Smooth muscle cell (in vitro differentiated cells): Measurements from ENCODE around the gene PIGM. TPM values are rescaled to one million over a fixed set of nuclear protein-coding genes. Genes with fewer than 3 reads are reported as not detected.

ENCODE experiments used
- DNase-seq: peaks from one replicate; lab custom pipeline; 2025; ENCODE audit not compliant: unreplicated experiment; lab: John Stamatoyannopoulos, UW
- H2AFZ ChIP-seq: fragments of 200-600 bp; sonication (generic); 2 replicates; pipeline ENCODE4 v1.6.0; 2016; ENCODE audit warnings: antibody characterized with exemption, low read depth, mild to moderate bottlenecking
- H3F3A ChIP-seq: fragments of 200-600 bp; sonication (generic); 2 replicates; pipeline ENCODE4 v1.6.0; 2017; ENCODE audit warnings: antibody characterized with exemption, low read depth
- H3K27ac ChIP-seq: fragments of 200-600 bp; sonication (generic); 2 replicates; pipeline ENCODE4 v1.5.1; 2016; ENCODE audit warnings: low read depth, mild to moderate bottlenecking
- H3K27me3 ChIP-seq: fragments of 200-600 bp; sonication (generic); 2 replicates; pipeline ENCODE4 v1.6.1; 2016; ENCODE audit warnings: low read depth, mild to moderate bottlenecking
- H3K36me3 ChIP-seq: fragments of 200-600 bp; sonication (generic); 2 replicates; pipeline ENCODE4 v1.5.1; 2016; ENCODE audit warnings: low read depth
- H3K4me1 ChIP-seq: fragments of 200-600 bp; sonication (generic); 2 replicates; pipeline ENCODE4 v1.5.1; 2016; ENCODE audit warnings: low read depth
- H3K4me2 ChIP-seq: fragments of 200-600 bp; sonication (generic); 2 replicates; pipeline ENCODE4 v1.6.0; 2016; ENCODE audit warnings: mild to moderate bottlenecking
- H3K4me3 ChIP-seq: fragments of 200-600 bp; sonication (generic); 2 replicates; pipeline ENCODE4 v1.5.1; 2016; ENCODE audit warnings: mild to moderate bottlenecking
- H3K79me2 ChIP-seq: fragments of 200-600 bp; sonication (generic); 2 replicates; pipeline ENCODE4 v1.6.0; 2016; ENCODE audit warnings: low read depth, mild to moderate bottlenecking
- H3K9ac ChIP-seq: fragments of 200-600 bp; sonication (generic); 2 replicates; pipeline ENCODE4 v1.6.0; 2016; ENCODE audit warnings: low read depth
- H3K9me3 ChIP-seq: fragments of 200-600 bp; sonication (generic); replicated peaks from 2 replicates; pipeline ENCODE4 v1.5.1; 2016; ENCODE audit warnings: low read depth
- H4K20me1 ChIP-seq: fragments of 200-600 bp; sonication (generic); 2 replicates; pipeline ENCODE4 v1.6.0; 2016; ENCODE audit warnings: low read depth
- WGBS: methylation state at CpG from one replicate; pipeline ENCODE4 v1.1.7; 2016; ENCODE audit warnings: low lambda C conversion rate; 5-methylcytosine and 5-hydroxymethylcytosine counted together
- polyA plus RNA-seq: library from polyadenylated mRNA; unstranded; fragments of >200 nt; fragmentation: Nextera tagmentation; extraction: Ambion mirVana; gene quantifications from 2 replicates; pipeline ENCODE4 v1.2.1, GENCODE V29; 2016
- total RNA-seq: library from RNA; depleted of rRNA; stranded (reverse); fragments of >200 nt; gene quantifications from 2 replicates; pipeline ENCODE4 v1.2.3, GENCODE V29; 2014
- TF ChIP-seq, protein P1 (sequence below): fragments of 200-600 bp; sonication (generic); IDR thresholded peaks from 2 replicates; pipeline ENCODE4 v1.5.1; 2017; ENCODE audit warnings: borderline replicate concordance, mild to moderate bottlenecking, antibody characterized with exemption; ENCODE audit not compliant: insufficient read depth, poor library complexity, severe bottlenecking

PIGM gene
- total and polyA plus RNA-seq, 2 experiments from 2014 or later, result 3.0 to 5.2 TPM

DNA sequence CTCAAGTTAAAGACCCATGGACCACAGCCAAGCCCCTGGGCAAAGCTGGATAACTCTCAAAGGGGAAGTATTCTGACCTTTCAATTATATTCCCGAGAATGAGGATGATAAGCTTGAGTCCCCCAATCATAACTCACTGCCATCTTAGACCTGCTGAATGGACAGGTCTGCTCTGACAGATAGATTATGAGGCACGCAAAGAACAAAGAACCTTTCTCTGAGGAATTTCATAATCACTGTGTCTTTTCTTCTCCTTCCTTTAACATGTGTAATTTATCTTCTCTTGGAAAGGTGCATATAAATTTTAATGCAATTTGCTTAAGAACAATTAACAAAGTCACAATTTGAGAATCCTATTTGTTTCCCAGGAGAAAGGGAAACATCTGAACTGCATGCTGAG lies 22.0 kb downstream of the PIGM start:
- H3K4me3 ChIP-seq, result no peak overlapping the region
- no peak overlapping the region for H3K4me2 ChIP-seq
- H3F3A ChIP-seq, result no peaks in the 10 kb centered on the region
- H4K20me1 ChIP-seq, result no peaks in the 10 kb centered on the region
- no peak overlapping the region for H3K9ac ChIP-seq
- H3K27me3 ChIP-seq, result peaks cover 24% of the 10 kb centered on the region
- DNase-seq, result no peak
- 50% methylated on average over 2 of the region's 2 CpGs for WGBS
- TF ChIP-seq, protein P1, sequence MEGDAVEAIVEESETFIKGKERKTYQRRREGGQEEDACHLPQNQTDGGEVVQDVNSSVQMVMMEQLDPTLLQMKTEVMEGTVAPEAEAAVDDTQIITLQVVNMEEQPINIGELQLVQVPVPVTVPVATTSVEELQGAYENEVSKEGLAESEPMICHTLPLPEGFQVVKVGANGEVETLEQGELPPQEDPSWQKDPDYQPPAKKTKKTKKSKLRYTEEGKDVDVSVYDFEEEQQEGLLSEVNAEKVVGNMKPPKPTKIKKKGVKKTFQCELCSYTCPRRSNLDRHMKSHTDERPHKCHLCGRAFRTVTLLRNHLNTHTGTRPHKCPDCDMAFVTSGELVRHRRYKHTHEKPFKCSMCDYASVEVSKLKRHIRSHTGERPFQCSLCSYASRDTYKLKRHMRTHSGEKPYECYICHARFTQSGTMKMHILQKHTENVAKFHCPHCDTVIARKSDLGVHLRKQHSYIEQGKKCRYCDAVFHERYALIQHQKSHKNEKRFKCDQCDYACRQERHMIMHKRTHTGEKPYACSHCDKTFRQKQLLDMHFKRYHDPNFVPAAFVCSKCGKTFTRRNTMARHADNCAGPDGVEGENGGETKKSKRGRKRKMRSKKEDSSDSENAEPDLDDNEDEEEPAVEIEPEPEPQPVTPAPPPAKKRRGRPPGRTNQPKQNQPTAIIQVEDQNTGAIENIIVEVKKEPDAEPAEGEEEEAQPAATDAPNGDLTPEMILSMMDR, result no peak
- H3K36me3 ChIP-seq, result no peaks in the 10 kb centered on the region
- H3K4me1 ChIP-seq, result no peaks in the 10 kb centered on the region
- H2AFZ ChIP-seq, result no peak overlapping the region
- no peaks in the 10 kb centered on the region for H3K9me3 ChIP-seq
- H3K79me2 ChIP-seq, result no peaks in the 10 kb centered on the region
- H3K27ac ChIP-seq, result no peak overlapping the region

DNA sequence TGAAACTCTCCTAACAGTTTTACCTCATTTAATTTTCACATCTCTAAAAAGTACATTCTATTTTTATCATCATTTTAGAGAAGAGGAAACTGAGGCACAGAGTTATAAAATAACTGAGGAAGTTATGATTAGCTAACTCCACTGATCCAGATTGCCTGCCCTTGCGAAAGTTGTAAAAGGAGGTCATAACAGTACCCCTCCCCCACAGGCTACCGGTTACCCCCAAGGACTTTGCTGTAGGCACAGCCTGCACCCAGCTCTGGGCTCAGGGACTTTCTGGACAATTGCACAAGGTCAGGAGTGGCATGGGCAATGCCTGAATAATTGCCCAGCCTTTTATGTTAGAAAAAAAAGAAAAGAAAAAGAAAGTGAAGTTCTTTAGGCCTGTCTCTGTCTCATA lies 22.7 kb downstream of the PIGM start:
- Histone ChIP-seq H3K79me2 (no peaks in the 10 kb centered on the region), H3F3A (no peaks in the 10 kb centered on the region), H2AFZ (no peak overlapping the region), H3K27ac (no peak overlapping the region), H3K36me3 (no peaks in the 10 kb centered on the region), H3K4me2 (no peak overlapping the region), H3K9ac (no peak overlapping the region), H3K4me1 (no peaks in the 10 kb centered on the region), H3K4me3 (no peak overlapping the region), H3K27me3 (peaks cover 24% of the 10 kb centered on the region), H4K20me1 (no peaks in the 10 kb centered on the region), H3K9me3 (no peaks in the 10 kb centered on the region)
- 76% methylated on average over 2 of the region's 2 CpGs for WGBS
- no peak for DNase-seq
- TF ChIP-seq, protein P1, result no peak

DNA sequence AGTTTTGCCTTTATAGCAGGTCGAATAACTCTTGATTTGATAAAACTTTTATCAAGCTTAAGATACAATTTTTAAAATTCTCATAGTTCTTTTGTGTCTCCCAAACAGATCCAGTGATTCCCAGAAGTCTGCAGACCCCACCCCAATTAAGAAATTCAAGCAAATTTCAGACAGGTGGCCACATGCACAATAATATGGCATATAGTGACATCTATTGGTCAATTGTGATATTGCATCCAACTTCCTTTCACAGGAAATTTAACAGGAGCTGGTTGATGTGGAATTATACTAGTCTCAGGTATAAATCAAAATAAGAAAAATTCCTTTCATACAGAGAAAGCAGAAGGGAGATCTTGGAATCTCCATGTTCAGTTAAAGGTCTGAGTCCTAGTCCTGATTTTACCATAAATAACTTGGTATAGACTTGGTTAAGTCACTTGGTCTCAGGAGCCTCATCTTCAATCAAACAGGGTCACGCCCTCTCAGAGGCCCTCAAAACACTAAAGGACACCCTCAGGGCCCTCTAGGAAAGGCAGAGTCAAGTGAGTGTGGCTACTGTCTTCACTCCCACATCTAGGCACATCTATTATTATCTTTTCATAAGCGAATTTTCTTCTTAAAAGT lies 24.1 kb downstream of the PIGM start:
- Histone ChIP-seq H4K20me1 (no peaks in the 10 kb centered on the region), H3K27ac (no peak overlapping the region), H3K36me3 (no peaks in the 10 kb centered on the region), H2AFZ (no peak overlapping the region), H3K4me2 (no peak overlapping the region), H3K79me2 (no peaks in the 10 kb centered on the region), H3K9ac (no peak overlapping the region), H3K4me3 (no peak overlapping the region), H3K27me3 (peaks cover 24% of the 10 kb centered on the region), H3F3A (no peaks in the 10 kb centered on the region), H3K9me3 (no peaks in the 10 kb centered on the region), H3K4me1 (no peaks in the 10 kb centered on the region)
- TF ChIP-seq, protein P1, result peak; percentile 84
- no peak for DNase-seq
- 60% methylated on average over 3 of the region's 3 CpGs for WGBS

DNA sequence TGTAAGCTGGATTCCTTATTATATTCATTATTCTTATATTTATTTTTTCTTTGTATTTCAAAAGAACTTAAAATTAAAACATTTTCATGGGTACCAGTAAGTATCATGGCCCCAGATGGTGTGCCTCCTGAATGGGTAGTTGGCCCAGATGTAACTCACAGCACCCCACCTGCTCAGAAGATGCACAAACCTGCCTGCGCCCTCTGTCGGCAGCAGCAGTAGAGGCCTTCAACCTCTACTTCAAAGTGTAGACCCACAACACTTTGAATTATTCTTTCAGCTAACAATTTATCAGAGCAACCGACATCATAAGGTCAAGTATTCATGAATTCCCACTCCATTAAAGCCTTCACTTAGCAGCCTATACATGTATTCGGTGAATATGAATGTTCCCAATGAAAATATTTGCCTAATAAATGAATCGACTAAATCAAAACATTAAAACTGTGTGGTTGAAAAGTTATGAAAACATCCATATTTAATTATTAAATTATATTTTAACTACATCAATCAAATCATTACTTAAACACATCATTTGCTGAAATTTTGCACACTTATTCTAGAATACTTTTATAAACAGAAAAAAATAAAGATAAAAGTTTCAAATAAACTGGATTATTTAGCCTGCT lies 25.4 kb downstream of the PIGM start:
- H4K20me1 ChIP-seq, result no peaks in the 10 kb centered on the region
- H3K36me3 ChIP-seq, result no peaks in the 10 kb centered on the region
- H3K9me3 ChIP-seq, result no peaks in the 10 kb centered on the region
- H3K79me2 ChIP-seq, result no peaks in the 10 kb centered on the region
- H3K4me2 ChIP-seq, result no peak overlapping the region
- no peaks in the 10 kb centered on the region for H3K4me1 ChIP-seq
- no peak overlapping the region for H3K4me3 ChIP-seq
- no peak overlapping the region for H3K9ac ChIP-seq
- no peak overlapping the region for H2AFZ ChIP-seq
- no peak overlapping the region for H3K27ac ChIP-seq
- WGBS, result 22% methylated on average over 5 of the region's 5 CpGs
- TF ChIP-seq, protein P1, result peak; percentile 90
- no peak for DNase-seq
- no peaks in the 10 kb centered on the region for H3F3A ChIP-seq
- peaks cover 24% of the 10 kb centered on the region for H3K27me3 ChIP-seq
